Activated T-cell treated with anti-CD3 and anti-CD28 coated beads, Interleukin-2, amount 50 U/mL, for 72 hours (primary cell): ENCODE measurements around the gene KIF22. TPM values are rescaled to one million over a fixed set of nuclear protein-coding genes. Genes with fewer than 3 reads are reported as not detected.
A peak's percentile ranks its signal among the peaks of the same experiment; 100 is the strongest.
"Not testable (repeated sequence)": the region's sequence is repeated elsewhere in the genome, so short reads cannot be mapped to it uniquely, and the experiment has no call there.

ENCODE experiments used
- ATAC-seq, 2 donors: fragments of 150-1000 bp; cut with Tn5 transposase; replicated peaks in 1 of 2; 2 replicates each; pipeline ENCODE4 v1.10.0; 2021; ENCODE audit warnings: moderate library complexity in 2 of 2, mild to moderate bottlenecking in 1 of 2
- DNase-seq, 2 donors: peaks; one replicate each; pipeline ENCODE4 v3.0.0; 2021 to 2022; ENCODE audit warnings: mixed read lengths in 1 of 2
- H3K27ac Mint-ChIP-seq: one replicate; pipeline ENCODE4 v1.8.0; 2022; ENCODE audit warnings: mild to moderate bottlenecking, moderate library complexity, mixed read lengths
- H3K27me3 Mint-ChIP-seq: one replicate; pipeline ENCODE4 v1.8.0; 2022; ENCODE audit warnings: low read depth, mixed read lengths
- H3K36me3 Mint-ChIP-seq, 2 donors: one replicate each; pipeline ENCODE4 v1.8.0; 2022; ENCODE audit warnings: mixed read lengths in 2 of 2, mild to moderate bottlenecking in 1 of 2; ENCODE audit not compliant: insufficient read depth in 2 of 2
- H3K4me1 Mint-ChIP-seq: one replicate; pipeline ENCODE4 v1.8.0; 2022; ENCODE audit warnings: low read depth, mixed read lengths
- H3K4me3 Mint-ChIP-seq, 2 donors: one replicate each; pipeline ENCODE4 v1.8.0; 2022; ENCODE audit warnings: mild to moderate bottlenecking in 2 of 2, mixed read lengths in 2 of 2, moderate library complexity in 2 of 2
- H3K9me3 Mint-ChIP-seq, 2 donors: one replicate each; pipeline ENCODE4 v1.8.0; 2022; ENCODE audit warnings: mixed read lengths in 2 of 2
- total RNA-seq, 2 donors: library from RNA; stranded (reverse); gene quantifications; one replicate each; pipeline ENCODE4 v1.2.3, GENCODE V29; 2022

Gene KIF22
- total RNA-seq, 2 donors from 2014 or later: 153 to 180 TPM

DNA sequence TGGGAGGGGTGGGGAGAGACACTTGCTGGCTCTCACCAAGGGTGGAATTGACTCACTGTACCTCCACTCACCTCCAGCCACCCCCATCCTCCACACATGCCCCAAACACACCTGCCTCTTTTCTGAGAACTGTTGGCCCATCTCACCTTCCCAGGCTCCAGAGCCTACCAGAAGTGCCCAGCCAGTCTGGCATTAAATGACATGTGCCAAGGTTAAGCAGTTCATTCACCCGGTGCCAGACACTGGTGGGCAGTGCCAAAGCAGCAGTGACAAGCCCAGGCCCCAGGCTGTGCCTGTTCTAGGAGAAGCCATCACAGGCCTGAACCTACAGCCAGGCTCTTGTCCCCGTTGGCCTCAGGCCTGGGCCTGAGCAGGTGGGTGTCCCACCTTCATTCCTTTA is 40.9 kb downstream of the KIF22 start:
- no peak overlapping the region for H3K4me3 Mint-ChIP-seq

DNA sequence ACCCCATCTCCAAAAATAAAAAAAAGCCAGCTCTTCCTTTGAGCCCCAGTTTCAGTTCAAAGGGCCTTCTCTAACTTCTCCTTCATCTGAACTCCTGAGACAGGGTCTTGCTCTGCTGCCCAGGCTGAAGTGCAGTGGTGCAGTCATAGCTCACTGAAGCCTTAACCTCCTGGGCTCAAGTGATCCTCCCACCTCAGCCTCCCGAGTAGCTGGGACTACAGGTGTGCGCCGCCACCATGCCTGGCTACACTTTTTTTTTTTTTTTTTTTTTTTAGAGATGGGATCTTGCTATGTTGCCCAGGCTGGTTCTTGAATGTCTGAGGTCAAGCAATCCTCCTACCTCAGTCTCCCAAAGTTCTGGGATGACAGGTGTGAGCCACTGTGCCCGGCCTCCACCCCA is 42.7 kb downstream of the KIF22 start:
- H3K27me3 Mint-ChIP-seq, DNase-seq, ATAC-seq, H3K27ac Mint-ChIP-seq, H3K4me3 Mint-ChIP-seq, H3K9me3 Mint-ChIP-seq: not testable (repeated sequence)
- H3K36me3 Mint-ChIP-seq: peaks cover 9 to 17% of the 10 kb centered on the region in 2 donors
- H3K4me1 Mint-ChIP-seq: peaks cover 11% of the 10 kb centered on the region

More for the DNA sequence above, 40.9 kb downstream of the KIF22 start:
- H3K27ac Mint-ChIP-seq: no peak overlapping the region
- H3K27me3 Mint-ChIP-seq: no peaks in the 10 kb centered on the region
- ATAC-seq (no peak), DNase-seq (no peak)
- no peaks in the 10 kb centered on the region for H3K9me3 Mint-ChIP-seq
- H3K36me3 Mint-ChIP-seq: peaks cover 6 to 12% of the 10 kb centered on the region in 2 donors
- peaks cover 27% of the 10 kb centered on the region for H3K4me1 Mint-ChIP-seq

DNA sequence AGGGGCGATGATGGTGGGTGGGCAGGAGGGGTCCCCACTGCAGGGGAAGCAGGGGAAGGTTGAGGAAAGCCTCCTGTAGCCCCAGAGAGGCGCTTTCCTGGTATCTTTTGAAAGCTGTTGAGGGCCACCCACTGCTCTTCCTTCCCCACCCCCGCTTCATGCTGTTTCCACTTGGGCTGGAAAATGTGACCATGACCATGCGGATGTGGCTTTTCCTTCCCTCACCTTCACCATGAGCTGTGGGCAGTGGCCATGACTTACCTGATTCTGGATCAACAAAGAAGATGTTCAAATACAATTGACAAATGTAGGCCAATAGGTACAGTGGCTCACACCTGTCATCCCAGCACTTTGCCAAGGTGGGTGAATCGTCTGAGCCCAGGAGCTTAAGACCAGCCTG is 43.5 kb downstream of the KIF22 start:
- DNase-seq (no peak), ATAC-seq (no peak)
- Mint-ChIP-seq H3K27ac (no peak overlapping the region), H3K27me3 (no peaks in the 10 kb centered on the region), H3K9me3 (no peaks in the 10 kb centered on the region), H3K36me3 (peaks cover 9 to 17% of the 10 kb centered on the region in 2 donors), H3K4me1 (peaks cover 11% of the 10 kb centered on the region), H3K4me3 (no peak overlapping the region)

DNA sequence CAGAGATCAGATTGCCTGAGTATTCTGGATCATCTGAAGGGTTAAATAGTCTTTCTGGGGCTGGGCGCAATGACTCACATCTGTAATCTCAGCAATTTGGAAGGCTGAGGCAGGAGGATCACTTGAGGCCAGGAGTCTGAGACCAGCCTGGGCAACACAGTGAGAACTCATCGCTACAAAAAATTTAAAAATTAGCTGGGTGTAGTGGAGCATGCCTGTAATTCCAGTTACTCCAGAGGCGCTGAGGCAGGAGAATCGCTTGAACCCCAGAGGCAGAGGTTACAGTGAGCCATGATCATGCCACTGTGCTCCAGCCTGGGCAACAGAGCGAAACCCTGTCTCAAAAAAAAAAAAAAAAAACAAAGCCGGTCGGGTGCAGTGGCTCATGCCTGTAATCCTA is 45.4 kb downstream of the KIF22 start:
- Mint-ChIP-seq H3K27ac (no peak overlapping the region), H3K36me3 (peaks cover 9 to 21% of the 10 kb centered on the region in 2 donors), H3K4me3 (no peak overlapping the region), H3K4me1 (peaks cover 11% of the 10 kb centered on the region), H3K27me3 (no peaks in the 10 kb centered on the region), H3K9me3 (no peaks in the 10 kb centered on the region)
- ATAC-seq: no peak
- no peak for DNase-seq

DNA sequence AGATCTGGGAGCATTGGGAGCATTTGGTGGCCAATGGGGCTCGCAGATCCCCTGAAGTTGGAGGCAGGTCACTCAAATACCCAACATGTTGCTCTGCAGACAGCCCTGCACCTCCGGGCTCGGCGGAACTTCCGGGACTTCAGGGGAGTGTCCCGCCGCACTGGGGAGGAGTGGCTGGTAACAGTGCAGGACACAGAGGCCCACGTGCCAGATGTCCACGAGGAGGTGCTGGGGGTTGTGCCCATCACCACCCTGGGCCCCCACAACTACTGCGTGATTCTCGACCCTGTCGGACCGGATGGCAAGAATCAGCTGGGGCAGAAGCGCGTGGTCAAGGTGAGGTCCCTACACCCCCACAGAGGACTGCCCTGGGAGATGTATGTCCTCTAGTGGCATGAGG is 46.1 kb downstream of the KIF22 start:
- Mint-ChIP-seq H3K9me3 (no peaks in the 10 kb centered on the region), H3K36me3 (peaks cover 12 to 21% of the 10 kb centered on the region in 2 donors), H3K27ac (no peak overlapping the region), H3K4me1 (peaks cover 11% of the 10 kb centered on the region), H3K27me3 (no peaks in the 10 kb centered on the region), H3K4me3 (no peak overlapping the region)
- ATAC-seq (no peak), DNase-seq (no peak)

DNA sequence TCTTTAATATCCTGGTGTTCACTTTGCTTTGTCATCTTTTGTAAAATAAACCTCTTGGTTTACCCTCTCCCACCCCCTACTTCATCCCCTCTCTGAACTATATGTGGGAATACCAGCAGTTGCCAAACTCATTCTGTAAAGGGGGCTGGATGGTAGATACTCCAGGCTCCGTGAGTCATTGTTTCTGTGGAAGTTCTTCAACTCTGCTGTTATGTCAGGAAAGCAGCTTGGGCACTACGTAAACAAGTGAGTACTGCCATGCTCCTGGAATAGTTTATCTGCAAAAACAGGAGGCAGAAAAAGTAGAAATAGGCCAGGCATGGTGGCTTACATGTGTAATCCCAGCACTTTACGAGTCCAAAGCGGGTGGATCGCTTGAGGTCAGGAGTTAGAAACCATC is 47.3 kb downstream of the KIF22 start:
- Mint-ChIP-seq H3K36me3 (peaks cover 8 to 17% of the 10 kb centered on the region in 2 donors), H3K4me1 (peaks cover 11% of the 10 kb centered on the region), H3K27me3 (no peaks in the 10 kb centered on the region), H3K9me3 (no peaks in the 10 kb centered on the region), H3K27ac (no peak overlapping the region), H3K4me3 (no peak overlapping the region)
- DNase-seq (no peak), ATAC-seq (no peak)

DNA sequence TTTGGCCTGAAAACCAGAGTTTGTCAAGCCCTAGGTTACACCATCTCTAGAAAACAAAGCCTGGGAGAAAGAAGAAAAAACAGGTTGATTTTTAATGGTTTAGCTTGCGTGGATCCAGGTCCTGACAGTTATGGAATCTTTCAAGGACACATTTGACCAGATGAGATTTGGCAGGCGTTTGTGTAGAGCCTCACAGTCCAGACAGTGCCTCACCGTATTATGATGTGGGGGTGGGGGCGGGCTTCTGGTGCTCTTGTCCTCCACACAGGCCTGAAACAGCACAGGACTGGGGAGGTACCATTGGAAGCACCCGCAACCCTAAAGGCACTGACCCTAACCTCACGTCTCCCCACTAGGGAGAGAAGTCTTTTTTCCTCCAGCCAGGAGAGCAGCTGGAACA is 49.3 kb downstream of the KIF22 start:
- Mint-ChIP-seq H3K36me3 (peaks cover 8 to 15% of the 10 kb centered on the region in 2 donors), H3K4me1 (no peaks in the 10 kb centered on the region)
- ATAC-seq: no peak

DNA sequence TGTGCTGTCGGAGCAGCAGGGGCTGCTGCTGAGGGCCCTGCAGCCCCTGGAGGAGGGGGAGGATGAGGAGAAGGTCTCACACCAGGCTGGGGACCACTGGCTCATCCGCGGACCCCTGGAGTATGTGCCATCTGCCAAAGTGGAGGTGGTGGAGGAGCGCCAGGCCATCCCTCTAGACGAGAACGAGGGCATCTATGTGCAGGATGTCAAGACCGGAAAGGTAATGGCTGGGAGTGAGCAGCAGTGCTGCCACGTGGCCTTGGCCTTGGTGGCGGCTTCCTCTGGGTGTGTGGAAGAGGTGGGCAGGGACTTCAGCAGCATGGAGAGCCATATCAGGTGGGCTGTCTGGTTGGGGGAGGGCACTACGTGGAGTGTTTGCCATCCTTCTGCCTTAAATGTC is 49.7 kb downstream of the KIF22 start:
- peaks cover 8 to 16% of the 10 kb centered on the region in 2 donors for H3K36me3 Mint-ChIP-seq
- H3K27ac Mint-ChIP-seq: no peak overlapping the region
- no peaks in the 10 kb centered on the region for H3K9me3 Mint-ChIP-seq
- no peak for DNase-seq
- ATAC-seq: no peak
- H3K4me3 Mint-ChIP-seq: no peak overlapping the region
- no peaks in the 10 kb centered on the region for H3K27me3 Mint-ChIP-seq
- H3K4me1 Mint-ChIP-seq: no peaks in the 10 kb centered on the region

More for the DNA sequence above, 49.3 kb downstream of the KIF22 start:
- H3K27me3 Mint-ChIP-seq: no peaks in the 10 kb centered on the region
- H3K4me3 Mint-ChIP-seq: no peak overlapping the region
- no peaks in the 10 kb centered on the region for H3K9me3 Mint-ChIP-seq
- DNase-seq: no peak
- H3K27ac Mint-ChIP-seq: no peak overlapping the region

DNA sequence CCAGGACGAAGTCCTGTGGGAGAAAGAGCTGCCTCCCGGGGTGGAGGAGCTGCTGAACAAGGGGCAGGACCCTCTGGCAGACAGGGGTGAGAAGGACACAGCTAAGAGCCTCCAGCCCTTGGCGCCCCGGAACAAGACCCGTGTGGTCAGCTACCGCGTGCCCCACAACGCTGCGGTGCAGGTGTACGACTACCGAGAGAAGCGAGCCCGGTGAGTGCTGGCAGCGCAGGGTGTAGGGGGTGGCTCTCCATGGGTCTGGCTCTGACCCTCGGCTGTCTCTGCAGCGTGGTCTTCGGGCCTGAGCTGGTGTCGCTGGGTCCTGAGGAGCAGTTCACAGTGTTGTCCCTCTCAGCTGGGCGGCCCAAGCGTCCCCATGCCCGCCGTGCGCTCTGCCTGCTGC is 51.1 kb downstream of the KIF22 start:
- Mint-ChIP-seq H3K36me3 (peaks cover 8 to 15% of the 10 kb centered on the region in 2 donors), H3K4me3 (no peak overlapping the region), H3K4me1 (no peaks in the 10 kb centered on the region), H3K27me3 (no peaks in the 10 kb centered on the region), H3K27ac (no peak overlapping the region), H3K9me3 (no peaks in the 10 kb centered on the region)
- DNase-seq (no peak), ATAC-seq (no peak)

DNA sequence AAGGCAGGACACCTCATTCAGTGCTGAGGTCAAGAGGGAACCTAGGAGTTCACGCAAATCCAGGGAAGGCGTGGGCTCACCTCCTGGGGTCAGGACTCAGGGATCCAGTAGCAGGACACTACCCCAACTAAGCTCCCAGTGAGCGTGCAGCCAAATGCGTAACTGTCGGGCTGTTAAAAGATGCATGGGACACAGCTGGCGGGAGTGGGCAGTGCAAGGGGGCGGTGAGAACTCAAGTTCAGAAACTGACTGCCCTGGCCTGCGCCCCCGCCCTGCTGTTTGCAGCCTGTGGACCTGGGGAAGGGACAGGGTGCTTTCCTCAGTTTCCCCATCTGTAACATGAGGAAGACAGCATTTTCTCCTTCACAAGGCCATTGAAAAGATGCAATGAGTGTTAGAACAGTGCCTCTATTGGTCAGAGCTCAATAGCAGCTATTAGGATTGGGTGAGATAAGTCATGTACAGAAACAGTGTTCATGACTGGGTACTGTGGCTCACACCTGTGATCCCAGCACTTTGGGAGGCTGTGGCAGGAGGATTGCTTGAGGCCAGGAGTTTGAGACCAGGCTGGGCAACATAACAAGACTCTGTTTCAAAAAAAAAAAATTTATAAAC is 52.3 kb downstream of the KIF22 start:
- DNase-seq (no peak), ATAC-seq (no peak)
- no peak overlapping the region for H3K4me3 Mint-ChIP-seq
- H3K27ac Mint-ChIP-seq: peak overlapping the region; percentile 50
- H3K27me3 Mint-ChIP-seq: no peaks in the 10 kb centered on the region
- H3K36me3 Mint-ChIP-seq: peaks cover 8 to 19% of the 10 kb centered on the region in 2 donors
- H3K9me3 Mint-ChIP-seq: no peaks in the 10 kb centered on the region
- no peaks in the 10 kb centered on the region for H3K4me1 Mint-ChIP-seq

DNA sequence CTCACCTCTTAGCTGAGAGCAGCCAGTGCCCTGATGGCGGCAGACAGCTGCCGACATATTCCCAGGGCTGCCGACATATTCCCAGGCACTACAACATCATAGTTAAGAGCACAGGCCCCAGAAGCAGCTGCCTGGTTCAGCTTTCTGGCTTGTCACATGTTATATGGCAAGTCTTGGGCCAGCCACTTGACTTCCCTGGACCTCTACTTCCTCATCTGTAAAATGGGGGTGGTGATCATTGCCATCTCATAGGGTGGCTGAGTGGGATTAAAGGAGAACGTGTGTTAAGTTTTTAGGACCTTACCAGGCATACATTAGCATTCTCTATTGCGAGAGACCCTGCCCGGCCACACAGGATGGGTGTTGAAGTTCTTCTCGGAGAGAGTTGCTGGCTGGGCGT is 53.4 kb downstream of the KIF22 start:
- H3K9me3 Mint-ChIP-seq: no peaks in the 10 kb centered on the region
- no peak overlapping the region for H3K4me3 Mint-ChIP-seq
- peaks cover 8 to 24% of the 10 kb centered on the region in 2 donors for H3K36me3 Mint-ChIP-seq
- no peak overlapping the region for H3K27ac Mint-ChIP-seq
- peaks cover 8% of the 10 kb centered on the region for H3K4me1 Mint-ChIP-seq
- DNase-seq (no peak), ATAC-seq (no peak)
- no peaks in the 10 kb centered on the region for H3K27me3 Mint-ChIP-seq

DNA sequence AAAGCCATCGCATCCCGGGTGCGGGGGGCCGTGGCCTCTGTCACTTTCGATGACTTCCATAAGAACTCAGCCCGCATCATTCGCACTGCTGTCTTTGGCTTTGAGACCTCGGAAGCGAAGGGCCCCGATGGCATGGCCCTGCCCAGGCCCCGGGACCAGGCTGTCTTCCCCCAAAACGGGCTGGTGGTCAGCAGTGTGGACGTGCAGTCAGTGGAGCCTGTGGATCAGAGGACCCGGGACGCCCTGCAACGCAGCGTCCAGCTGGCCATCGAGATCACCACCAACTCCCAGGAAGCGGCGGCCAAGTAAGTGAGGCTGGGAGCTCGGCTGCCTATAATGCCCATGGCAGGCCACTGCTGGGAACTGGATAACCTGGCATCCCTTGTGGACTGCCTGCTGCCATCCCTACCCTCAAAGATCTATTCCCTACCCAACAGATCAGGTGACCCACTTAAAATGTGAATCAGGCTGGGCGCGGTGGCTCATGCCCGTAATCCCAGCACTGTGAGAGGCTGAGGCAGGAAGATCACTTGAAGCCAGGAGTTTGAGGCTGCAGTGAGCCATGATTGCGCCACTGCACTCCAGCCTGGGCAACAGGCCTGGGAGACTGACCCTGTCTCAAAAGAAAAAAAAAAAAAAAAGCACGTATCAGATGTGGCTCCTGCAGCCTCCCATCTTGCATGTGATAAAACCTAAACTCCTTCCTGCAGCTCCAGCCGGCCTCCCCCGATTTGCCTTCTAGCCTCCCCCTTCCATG is 54.2 kb downstream of the KIF22 start:
- H3K27ac Mint-ChIP-seq: no peak overlapping the region
- H3K4me3 Mint-ChIP-seq: no peak overlapping the region
- DNase-seq (no peak), ATAC-seq (no peak)
- H3K9me3 Mint-ChIP-seq: no peaks in the 10 kb centered on the region
- H3K36me3 Mint-ChIP-seq: peaks cover 8 to 21% of the 10 kb centered on the region in 2 donors
- H3K4me1 Mint-ChIP-seq: peaks cover 8% of the 10 kb centered on the region
- no peaks in the 10 kb centered on the region for H3K27me3 Mint-ChIP-seq

DNA sequence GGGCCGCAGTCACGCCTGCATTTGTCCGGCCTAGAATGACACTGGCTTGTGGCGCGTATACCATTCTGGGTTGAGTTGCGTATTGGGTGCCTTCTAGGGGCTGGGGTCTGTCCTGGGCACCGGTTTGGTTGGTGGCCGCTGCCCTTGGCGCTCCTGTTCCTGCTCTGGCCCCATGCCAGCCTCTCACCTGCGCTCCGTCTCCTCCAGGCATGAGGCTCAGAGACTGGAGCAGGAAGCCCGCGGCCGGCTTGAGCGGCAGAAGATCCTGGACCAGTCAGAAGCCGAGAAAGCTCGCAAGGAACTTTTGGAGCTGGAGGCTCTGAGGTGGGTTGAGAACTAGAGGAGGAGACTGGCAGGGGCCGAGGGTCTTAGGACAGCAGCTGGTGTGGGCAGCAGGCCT is 55.1 kb downstream of the KIF22 start:
- Mint-ChIP-seq H3K4me3 (no peak overlapping the region), H3K9me3 (no peaks in the 10 kb centered on the region), H3K27me3 (no peaks in the 10 kb centered on the region), H3K36me3 (peaks cover 8 to 21% of the 10 kb centered on the region in 2 donors), H3K4me1 (peaks cover 8% of the 10 kb centered on the region), H3K27ac (no peak overlapping the region)
- DNase-seq (no peak), ATAC-seq (no peak)
